HL-60/S4 treated with retinoic acid at 250 ng/mL for 4 days and 3 days (cell line): ENCODE data around the gene AFF2.

Source experiments
- in situ Hi-C: fragments of 300-500 bp; cut with MboI; formaldehyde crosslinking; loops from 2 replicates; pipeline ENCODE4 v1.7.0; 2022; ENCODE audit warnings: low sequenced_read_pairs

Gene AFF2

DNA sequence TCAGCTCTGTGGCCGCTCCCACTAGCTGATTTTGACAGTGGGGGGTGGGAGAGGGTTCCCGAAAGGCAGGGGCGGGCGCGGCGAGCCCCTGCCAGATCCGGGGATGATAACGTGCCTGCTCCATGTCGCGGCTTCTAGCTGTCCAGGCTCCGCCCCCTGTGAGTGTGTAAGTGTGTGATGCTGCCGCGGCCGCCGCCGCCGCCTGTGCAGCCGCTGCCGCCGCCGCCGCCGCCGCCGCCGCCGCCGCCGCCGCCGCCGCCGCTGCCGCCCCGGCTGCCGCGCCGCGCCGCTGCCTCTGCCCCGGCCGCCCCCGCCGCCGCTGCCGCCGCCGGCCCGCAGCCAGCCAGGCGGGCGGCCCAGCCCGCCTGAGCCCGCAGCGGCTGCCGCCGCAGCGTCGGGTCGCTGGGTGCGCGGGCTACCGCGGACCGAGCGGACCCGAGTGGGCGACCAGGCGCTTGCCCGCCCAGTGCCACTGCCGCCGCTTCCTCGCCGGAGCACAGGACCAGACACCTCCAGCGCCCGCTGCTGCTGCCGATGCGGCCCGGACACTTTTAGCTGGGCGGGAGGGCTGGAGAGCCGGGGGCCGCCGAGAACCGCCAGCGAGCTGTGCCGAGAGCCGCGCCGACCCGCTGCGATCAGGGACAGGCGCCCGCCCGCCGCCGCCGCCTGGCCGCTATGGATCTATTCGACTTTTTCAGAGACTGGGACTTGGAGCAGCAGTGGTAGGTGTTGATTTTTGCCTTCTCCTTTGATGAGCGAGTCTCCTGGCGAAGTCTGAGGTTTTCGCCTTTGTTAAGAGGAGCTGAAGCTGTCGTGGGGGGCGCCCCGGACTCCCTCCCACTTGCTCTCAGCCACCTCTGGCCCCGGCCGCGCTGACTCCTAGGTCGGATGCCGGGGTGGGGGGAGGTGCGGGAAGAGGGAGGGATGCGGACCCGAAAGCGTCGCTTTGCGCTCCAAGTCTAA, at the start of gene AFF2:
Gene AFF2, plus strand, starts transcription at position 195 of the 963 bp plus-strand sequence. Its CDS starts 481 bp downstream, at position 676.
- in situ Hi-C loops = no loop called here

DNA sequence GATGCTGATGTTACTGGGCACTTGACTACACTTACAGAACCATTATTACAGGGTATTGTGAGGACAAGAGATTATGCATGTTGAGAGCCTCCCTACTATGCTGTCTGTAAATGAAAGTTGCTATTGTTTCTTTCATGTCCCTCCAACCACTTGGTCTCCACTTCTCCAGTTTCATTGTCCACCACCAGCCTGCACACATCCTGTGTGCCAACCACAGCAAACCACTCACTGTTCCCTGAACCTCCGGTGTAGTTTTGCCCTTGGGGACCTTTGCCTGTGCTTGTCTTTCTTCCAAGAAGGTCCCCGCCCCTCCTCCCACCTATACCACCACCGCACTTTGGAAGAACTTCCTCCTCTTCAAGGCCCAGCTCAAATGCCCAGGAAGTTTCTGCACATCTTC, 43.1 kb upstream of the AFF2 start:
- in situ Hi-C loops = no loop called here

DNA sequence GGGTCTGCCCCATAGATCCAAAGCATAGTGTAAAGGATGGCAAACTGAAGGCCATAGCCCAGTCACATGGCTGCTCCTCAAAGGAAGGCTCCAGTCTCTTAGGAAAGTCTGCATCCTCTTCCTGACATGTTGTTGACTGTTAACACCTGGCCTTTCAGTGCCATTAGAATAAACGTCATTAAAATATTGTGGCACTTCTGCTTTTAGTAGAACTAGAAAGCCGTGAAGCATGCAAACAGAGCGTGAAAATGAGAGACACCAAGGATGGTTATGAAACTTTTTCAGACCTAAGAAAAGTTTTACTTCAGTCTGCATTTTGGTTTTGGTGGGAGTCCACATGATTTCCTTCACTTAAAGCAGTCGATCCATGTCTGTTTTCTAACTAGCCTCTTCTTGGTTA, 41.1 kb upstream of the AFF2 start:
- in situ Hi-C loops = no loop called here

DNA sequence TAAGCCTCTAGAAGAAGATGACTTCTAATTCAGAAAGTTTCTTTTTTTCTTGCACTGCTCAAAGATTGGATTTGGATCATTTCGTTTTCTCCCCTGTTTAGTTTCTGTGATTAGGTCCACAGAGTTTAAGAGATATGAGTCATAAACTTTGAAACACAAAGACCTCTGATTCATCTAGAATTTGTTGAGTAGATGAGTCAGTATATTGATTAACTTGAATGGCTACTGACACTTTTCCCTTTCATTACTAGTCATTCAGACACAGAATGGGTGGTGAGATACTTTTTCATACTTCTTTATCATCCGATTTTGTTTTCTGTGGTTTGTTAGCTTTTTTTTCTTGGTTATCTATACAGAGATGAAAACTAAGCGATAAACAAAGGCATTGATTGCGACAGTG, 34.1 kb upstream of the AFF2 start:
- in situ Hi-C loops = no loop called here

DNA sequence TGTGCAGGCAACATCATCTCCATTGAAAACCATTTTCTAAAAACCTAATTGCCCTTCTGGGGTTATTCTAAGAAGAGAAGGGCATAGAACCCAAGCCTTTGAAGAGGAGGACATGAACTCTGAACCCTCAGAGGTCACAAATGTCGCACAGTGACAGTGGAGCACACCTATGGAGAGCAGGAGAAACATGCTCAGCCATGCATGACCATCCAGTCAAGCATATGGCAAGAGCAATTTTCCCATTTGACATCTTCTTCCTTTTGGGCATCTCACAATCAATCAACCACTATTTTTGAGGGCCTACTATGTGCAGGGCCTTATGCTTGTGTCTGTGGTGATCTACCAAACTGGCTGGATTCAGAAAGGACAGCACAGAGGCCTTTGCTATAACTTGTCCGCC, 30.1 kb upstream of the AFF2 start:
- in situ Hi-C loops = no loop called here

DNA sequence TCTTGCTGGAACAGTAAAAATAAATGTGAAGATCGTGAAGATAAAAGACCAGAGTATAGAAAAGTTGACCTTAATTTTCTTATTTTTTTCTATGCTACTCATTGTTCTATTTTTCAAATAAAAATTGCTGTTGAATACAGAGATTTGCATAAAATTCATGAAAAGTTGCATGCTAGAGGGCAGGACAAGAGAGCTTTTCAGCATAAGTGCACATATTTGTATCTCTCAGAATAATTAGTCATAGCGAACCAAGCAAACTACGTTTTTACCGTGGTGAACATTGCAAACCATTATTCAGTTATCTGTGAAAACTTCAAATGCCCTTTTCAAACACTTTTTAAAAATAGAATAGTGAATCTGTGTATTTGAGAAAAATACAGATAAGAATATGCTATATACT, 26.4 kb upstream of the AFF2 start:
- in situ Hi-C loops = no loop called here

DNA sequence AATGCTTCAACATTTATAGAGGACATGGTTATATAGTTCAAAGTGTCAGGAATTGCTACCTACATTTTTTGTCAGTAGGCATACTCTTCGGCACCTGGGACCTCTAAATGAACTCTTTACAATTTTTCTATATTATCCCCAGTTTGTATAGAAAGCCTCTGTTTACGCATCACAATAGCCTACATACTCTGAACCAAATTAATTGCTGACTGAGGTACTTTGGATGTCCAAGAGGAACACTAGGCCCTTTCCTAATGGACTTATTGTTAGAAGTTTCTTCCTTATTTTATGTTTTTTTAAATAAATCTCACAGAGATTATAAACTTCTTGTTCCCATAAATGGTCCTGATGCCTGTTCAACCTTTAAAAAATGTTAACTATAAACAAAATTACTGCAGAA, 8.4 kb upstream of the AFF2 start:
- in situ Hi-C loops = no loop called here

DNA sequence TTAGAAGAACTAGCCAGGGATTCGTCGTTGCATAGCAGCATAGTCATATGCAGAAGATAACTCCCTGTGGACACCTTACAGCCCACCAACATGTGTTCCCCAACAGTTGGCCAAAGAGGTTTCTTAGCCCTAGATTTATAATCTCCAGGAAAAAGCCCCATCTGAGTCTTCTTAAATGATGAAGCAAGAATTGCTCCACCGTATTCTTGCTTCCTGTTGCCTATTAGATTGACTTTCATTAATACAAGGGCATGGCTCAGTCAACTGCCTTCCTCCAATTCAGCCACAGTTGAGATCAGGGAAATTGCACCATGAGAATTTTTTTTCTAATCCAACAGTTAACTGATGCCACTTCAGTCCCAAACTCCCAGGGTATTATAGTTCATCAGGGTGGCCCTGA, 5.2 kb upstream of the AFF2 start:
- in situ Hi-C loops = no loop called here

DNA sequence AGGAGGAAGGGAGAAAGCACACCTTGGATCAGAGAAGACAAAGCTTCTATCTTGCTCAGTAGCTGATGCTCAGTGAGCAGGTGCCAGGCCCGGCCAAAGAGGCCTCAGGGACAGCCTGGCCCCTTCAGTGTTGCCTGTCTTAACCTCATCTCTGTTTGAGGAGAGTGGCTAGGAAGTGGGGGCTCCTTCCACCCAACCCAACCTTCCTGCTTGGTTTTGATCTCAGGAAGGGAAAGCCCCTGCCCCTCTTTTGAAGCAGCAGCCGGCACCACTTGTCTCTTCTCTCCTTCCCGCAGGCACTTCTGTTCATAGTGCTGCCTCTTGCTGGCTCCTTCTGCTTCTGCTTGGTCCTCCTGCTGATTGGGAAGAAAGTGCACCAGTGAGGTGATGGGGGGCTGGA, 2.4 kb upstream of the AFF2 start:
- in situ Hi-C loops = no loop called here

DNA sequence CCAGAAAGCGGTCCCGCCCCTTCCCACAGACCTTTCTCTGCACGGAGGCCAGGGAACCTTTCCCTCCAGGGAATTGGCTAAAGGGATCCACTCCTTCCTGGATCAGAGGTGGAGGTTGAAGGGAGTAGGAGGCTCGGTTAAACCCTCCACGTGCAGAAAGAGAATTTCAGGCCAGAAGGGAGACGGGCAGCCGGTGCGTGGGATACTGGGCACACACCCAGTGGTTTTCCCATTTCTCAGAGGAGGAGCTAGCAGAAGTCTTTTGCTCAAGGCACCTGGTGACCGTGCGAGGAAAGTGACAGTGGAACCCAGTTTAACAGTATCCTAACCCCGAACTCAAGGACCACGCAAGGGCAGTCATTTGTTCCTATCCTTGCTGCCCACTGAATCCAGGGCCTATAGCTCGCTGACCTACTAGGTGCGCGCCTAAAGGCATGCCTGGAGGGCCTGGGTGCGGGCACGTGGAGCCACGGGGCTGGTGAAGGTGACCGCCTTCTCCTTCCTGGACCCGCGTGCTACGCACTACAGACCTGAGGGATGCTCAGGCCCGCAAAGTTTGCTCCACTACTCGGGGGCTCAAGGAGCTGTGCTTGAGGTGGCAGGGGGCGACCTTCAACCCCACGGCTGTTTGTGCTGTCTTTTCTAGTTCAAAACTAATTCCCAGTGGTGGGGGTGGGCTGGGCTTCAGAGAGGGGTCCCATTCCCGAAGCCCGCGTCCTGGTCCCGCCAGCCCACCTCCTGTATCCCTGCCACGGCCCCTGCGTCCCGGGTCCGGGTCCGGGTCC, 587 bp upstream of the AFF2 start:
- in situ Hi-C loops = no loop called here

DNA sequence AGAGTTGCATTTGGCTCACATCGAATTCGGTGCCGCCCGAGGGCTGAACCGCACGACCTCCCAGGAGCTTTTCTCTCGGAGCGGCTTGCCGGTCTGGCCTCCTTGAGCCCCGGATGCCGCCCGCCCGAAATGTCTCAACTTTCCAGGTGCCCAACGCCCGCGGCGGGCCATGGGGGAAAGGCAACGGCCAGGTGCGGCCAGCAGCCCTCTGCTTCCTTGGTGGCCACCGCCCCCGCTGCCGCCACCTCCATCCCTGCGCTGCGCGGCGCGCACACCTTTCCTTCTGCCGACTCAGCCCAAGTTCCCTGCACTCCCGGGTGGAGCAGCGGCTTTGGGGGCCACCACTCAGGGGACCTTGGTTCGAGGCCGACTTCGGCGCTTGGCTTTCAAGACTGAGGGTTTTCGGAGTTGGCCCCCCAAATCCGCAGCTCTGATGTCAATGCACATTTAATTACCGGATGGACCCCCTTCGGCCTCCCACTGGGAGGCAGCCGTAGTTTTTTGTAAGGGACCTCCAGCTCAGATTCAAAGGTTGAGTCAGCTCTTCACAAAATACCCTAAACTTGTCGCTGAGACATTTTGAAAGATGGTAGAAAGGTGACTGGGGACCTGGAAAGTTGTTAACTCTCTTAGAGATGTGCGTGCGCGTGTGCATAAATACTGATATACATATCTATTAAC, 1.1 kb downstream of the AFF2 start:
- in situ Hi-C loops = no loop called here

DNA sequence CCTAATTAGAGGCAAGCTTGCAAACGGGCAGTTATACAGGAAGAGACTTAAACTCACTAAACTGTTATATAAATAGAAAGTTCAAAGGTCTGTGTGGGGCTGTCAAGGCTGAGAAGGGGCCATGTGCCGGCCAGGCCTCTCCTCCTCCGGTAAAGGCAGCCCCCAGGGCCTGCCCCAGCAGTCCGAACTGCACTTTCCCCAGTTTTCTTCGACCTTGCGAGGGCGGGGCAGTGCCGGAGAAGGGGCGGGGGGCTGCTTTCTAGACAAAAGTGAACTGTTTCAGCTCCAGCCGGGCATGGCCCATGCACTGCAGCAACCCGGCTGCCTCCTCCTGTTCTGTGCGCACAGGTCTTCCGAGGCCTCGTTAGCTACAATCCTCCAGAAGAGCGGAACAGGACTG, 4.1 kb downstream of the AFF2 start:
- in situ Hi-C loops = no loop called here

DNA sequence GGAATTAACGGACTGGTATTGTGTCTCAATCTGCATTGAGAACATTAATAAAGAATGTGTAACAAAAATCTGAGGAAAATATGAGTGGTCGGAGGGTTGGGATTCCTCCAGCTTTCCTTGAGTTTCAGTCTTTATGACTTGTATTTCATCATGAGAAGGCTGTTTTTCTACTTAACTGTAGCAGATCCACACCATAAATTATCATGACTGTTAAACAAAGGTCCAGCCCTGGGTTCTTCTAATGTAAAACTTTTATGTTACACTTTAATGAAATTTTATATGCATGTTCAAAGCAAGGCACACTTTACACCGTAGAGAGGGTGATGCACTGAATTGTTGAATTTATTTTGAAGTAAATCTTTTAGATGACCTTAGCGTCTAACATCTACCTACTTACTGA, 7.0 kb downstream of the AFF2 start:
- in situ Hi-C loops = no loop called here

DNA sequence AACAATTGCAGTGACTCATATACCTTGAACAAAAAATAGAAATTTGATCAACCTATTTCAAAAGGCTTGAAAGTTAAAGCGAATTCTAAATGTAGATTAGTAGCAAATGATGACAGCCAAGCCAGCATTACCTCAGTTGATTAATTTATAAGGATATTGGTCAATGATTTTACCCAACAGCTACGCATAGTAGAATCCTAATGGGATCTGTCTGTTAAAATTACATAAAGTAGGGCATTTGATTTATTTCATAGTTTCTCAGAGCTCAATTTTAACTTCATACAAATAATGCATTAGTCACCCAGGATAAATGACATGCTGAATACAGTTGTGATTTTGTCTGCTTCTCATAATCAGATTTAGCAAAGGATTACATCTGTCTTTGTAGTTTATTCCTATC, 12.0 kb downstream of the AFF2 start:
- in situ Hi-C loops = no loop called here

DNA sequence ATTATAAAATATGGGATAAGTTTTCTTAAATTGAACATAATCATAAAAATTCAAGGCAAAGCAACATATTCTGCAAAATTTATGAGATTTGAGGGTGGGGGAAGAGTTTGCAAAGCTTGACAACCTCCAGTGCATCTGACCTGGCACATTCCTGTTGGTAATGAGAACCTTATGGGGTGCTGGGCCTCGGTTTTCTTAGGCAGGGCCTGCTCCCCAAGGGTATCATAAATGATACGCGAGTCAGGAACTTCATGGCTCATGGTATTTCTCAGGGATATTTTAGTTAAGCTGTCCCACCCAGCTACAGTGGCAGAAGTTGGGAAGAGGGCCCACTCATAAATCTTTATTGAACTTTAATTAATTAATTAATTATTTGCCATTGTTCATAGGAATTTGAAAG, 13.2 kb downstream of the AFF2 start:
- in situ Hi-C loops = no loop called here

DNA sequence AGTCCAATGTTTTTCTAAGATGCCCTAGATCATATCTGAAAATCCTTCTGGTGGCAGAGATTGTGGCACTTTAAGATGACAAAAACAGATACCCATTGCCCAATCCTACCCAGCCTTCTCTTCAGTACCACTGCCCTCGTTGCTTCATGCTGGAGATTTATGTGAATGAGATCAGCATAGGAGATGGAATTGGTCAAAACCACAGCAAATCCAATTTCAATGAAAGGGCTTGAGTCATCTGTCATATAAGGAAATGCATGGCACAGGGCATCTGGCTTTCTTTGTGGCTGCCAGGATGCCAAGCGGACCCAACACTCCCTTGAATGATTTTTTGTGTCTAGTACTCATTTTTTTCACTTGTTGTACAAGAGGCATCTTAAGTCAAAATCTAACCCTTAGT, 16.8 kb downstream of the AFF2 start:
- in situ Hi-C loops = no loop called here

DNA sequence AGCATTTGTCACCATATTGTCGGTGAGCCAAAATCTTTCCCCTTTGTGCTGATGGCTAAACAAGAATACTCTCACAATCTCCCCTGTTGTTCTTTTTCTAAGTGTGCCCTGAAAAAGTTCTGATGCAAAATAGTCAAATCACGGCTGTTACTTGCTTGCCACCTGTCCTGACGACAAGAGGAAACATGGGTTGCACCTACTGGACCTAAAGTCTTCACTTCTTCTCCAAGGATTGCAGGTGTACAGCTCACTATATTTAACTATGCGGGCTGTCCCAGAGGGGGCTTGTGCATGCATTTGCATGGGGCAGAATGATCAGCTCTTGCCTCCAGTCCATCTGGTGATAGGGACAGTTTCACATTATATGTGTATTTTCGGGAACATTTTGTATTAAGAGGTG, 21.6 kb downstream of the AFF2 start:
- in situ Hi-C loops = no loop called here

DNA sequence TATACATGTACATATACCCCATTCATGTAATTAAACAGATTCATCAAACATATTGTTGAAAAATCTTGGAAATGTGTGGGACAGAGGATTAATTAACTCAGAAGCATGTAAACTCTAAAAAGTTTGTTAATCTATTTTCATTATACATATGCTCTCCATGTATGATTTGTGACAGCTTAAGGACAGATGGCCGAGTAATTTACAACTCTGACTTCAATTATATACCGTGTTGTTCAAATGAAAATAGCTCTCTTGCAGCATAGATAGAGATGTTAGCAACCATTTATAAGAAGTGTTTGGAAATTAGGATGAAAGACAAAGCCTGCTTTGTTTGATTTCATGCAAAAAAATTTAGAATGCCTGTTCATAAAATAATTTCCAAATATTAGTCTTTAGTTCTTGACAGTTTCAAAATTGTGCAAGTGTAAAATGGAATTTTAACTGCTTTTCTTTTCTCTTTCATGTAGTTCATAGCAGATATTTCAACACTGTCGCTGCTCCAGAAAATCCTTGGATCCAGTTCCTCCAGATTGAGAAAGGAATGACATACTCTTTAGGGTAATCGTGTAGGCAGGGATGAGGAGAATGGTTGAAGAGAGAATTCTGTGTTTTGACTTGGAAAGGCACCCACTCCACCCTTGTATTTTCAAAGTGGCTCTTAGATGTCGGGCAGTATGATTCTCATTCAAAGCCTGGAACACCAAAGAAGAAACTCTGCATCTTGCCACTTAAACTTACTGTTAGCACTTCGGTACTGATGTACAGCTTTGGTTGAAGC, 23.1 kb downstream of the AFF2 start:
- in situ Hi-C loops = no loop called here

DNA sequence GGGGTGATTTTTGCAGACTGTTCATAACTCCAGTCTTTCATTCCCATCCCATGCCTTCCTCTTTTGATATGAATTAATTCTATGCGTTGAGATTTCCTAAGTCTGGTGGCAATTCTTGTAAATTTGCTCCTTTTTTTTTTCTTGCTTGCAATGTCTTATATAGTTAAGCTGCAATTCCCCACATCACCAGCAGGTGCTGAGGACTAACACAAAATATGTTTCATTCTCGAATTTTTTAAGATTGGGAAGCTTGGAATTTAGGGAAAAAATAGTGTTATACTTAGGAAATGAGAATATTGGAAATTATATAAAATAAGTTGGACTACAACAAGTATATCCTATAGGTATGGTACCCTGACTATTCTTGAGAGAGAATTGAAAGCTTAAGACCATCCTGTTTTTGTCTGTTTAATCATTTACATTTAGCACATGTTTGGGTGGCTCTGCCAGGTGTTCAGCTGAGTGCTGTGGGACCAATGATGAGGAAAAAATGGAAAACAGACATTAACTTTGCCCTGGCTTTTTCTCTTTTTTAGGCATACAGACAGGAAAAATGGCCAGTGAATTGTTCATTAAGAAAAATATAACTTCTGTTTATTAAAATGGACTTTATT, 30.2 kb downstream of the AFF2 start:
- in situ Hi-C loops = no loop called here

DNA sequence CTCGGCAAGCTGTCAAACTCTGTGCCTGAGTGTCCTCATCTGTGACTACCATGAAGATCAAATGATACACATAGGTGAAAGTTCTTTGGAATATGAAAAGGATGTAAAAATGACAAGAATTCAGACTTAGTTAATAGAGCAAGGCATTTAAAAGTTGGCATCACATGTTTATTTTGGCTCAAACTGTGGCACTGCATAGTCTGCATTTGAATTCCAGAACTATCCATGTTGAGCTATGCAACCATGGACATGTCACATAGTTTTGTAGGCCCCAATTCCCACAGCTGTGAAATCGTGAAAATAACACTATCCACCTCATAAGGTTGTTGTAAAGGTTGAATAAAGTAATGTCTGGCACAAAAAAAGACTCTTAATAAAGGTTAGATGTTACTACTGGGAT, 33.9 kb downstream of the AFF2 start:
- in situ Hi-C loops = no loop called here
